Measurements from ENCODE around the gene NUMBL. TPM values are rescaled to one million over a fixed set of nuclear protein-coding genes. Genes with fewer than 3 reads are reported as not detected.

NUMBL gene
- total and polyA plus RNA-seq, 4 donors, result 13.2 to 41.2 (median 17.1) TPM

DNA sequence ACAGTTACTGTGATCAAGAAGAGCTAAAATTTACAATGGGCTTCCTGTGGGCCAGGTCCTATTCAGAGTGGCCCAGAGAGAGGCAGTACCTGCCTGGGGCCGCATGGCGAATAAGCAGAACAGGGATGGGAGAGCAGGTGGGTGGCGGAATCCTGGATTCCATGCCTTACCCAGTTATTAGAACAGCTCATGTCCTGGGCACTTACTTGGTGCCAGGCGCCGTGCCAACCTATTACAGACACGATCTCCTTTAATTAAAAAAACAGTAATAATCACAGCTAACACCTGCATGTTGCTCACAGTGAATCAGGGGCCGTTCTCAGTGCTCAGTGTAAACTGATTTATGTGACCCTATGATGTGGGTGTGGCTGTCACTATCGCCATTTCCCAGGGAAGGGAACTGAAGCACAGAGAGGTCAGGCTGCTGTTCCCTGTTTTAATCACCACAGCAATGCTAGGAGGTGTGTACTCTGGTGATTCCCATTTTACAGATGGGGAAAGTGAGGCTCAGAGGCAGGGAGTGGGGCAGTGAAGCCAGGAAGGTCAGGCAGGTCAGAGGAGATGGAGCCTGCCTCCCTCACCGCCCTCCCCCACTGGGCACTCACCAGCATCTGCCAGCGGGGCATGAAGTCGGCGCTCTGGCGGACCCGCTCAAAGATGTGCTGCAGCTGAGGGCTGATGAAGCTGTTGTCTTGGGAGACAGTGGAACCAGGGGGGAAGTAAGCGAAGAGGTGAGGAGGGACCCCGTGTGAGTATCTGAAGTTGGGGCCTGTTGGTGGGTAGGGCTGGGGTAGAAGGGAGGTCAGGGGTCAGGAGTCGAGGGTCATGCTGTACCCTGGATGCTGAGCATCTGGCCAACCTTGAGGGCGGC lies 14.3 kb upstream of the NUMBL start:
- 95 to 96% methylated on average over 18 of the region's 18 CpGs for WGBS, 2 donors
- Histone ChIP-seq H3K4me1 (ENCODE audit: control insufficient read depth in 5 of 5, insufficient read depth in 5 of 5, low read length in 5 of 5) (peaks cover 0 to 2% (median 0%) of the 10 kb centered on the region in 5 donors), H3K27ac (ENCODE audit: low read depth in 1 of 2, low read length in 1 of 2) (no peak overlapping the region), H3K9me3 (ENCODE audit: control insufficient read depth in 4 of 4, insufficient read depth in 3 of 4, low read length in 3 of 4) (no peaks in the 10 kb centered on the region), H3K4me3 (no peak overlapping the region), H3K9ac (ENCODE audit: insufficient read depth in 1 of 2, low read length in 2 of 2) (no peak overlapping the region), H3K36me3 (ENCODE audit: control insufficient read depth in 4 of 4, insufficient read depth in 4 of 4, low read length in 4 of 4) (peaks cover 14 to 50% (median 28%) of the 10 kb centered on the region in 4 donors), H3K27me3 (ENCODE audit: control insufficient read depth in 3 of 3, insufficient read depth in 3 of 3, low read length in 2 of 3) (no peaks in the 10 kb centered on the region)
- DNase-seq, result no peak
- TF ChIP-seq, protein P1, sequence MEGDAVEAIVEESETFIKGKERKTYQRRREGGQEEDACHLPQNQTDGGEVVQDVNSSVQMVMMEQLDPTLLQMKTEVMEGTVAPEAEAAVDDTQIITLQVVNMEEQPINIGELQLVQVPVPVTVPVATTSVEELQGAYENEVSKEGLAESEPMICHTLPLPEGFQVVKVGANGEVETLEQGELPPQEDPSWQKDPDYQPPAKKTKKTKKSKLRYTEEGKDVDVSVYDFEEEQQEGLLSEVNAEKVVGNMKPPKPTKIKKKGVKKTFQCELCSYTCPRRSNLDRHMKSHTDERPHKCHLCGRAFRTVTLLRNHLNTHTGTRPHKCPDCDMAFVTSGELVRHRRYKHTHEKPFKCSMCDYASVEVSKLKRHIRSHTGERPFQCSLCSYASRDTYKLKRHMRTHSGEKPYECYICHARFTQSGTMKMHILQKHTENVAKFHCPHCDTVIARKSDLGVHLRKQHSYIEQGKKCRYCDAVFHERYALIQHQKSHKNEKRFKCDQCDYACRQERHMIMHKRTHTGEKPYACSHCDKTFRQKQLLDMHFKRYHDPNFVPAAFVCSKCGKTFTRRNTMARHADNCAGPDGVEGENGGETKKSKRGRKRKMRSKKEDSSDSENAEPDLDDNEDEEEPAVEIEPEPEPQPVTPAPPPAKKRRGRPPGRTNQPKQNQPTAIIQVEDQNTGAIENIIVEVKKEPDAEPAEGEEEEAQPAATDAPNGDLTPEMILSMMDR (IDR thresholded peaks at IDR 0.05; ENCODE audit: control extremely low read depth, extremely low read depth), result no peak
- no peak for ATAC-seq (ENCODE audit: insufficient read depth, low FRiP score)

DNA sequence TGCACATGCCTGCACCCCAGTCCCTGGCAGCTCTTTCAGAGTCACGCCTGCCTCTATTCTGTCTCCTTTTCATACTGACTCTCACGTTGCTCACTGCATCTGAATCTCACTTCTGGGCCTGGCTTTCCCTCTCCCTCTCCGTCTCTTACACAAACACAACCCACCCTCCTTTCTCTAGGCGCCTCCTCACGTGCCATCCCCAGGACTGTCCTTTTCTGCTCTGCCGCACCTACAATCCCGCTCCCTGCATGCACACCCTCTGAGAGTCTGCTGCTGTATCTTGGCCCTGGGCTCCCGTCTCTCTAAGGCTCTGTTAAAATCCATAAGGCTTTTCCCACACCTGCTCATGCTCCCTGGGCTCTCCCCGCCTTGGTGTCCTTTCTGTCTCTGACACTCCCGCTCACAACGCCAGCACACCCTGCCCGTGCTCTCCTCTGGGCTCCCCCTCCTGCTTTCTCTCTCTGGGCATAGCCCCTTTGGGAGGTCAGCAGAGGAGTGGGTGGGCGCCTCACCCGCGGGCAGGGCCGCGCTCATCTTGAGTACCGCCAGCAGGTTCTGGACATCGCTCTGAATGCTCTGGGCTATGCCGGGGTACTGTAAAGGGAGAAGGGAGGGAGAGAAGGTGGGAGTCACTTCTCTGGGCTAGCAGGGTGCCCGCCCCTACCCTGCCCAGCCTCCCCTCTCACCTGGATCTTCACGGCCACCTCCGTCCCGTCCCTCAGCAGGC lies 12.7 kb upstream of the NUMBL start:
- Histone ChIP-seq H3K27ac (ENCODE audit: low read depth in 1 of 2, low read length in 1 of 2) (no peak overlapping the region), H3K4me3 (no peak overlapping the region), H3K9me3 (ENCODE audit: control insufficient read depth in 4 of 4, insufficient read depth in 3 of 4, low read length in 3 of 4) (no peaks in the 10 kb centered on the region), H3K9ac (ENCODE audit: insufficient read depth in 1 of 2, low read length in 2 of 2) (no peak overlapping the region), H3K27me3 (ENCODE audit: control insufficient read depth in 3 of 3, insufficient read depth in 3 of 3, low read length in 2 of 3) (no peaks in the 10 kb centered on the region), H3K36me3 (ENCODE audit: control insufficient read depth in 4 of 4, insufficient read depth in 4 of 4, low read length in 4 of 4) (peaks cover 5 to 55% (median 22%) of the 10 kb centered on the region in 4 donors), H3K4me1 (ENCODE audit: control insufficient read depth in 5 of 5, insufficient read depth in 5 of 5, low read length in 5 of 5) (peaks cover 0 to 2% (median 0%) of the 10 kb centered on the region in 5 donors)
- TF ChIP-seq, protein P1 (IDR thresholded peaks at IDR 0.05; ENCODE audit: control extremely low read depth, extremely low read depth), result no peak
- DNase-seq, result no peak
- ATAC-seq (ENCODE audit: insufficient read depth, low FRiP score), result no peak
- 94 to 95% methylated on average over 23 to 24 of the region's 24 CpGs for WGBS, 2 donors

DNA sequence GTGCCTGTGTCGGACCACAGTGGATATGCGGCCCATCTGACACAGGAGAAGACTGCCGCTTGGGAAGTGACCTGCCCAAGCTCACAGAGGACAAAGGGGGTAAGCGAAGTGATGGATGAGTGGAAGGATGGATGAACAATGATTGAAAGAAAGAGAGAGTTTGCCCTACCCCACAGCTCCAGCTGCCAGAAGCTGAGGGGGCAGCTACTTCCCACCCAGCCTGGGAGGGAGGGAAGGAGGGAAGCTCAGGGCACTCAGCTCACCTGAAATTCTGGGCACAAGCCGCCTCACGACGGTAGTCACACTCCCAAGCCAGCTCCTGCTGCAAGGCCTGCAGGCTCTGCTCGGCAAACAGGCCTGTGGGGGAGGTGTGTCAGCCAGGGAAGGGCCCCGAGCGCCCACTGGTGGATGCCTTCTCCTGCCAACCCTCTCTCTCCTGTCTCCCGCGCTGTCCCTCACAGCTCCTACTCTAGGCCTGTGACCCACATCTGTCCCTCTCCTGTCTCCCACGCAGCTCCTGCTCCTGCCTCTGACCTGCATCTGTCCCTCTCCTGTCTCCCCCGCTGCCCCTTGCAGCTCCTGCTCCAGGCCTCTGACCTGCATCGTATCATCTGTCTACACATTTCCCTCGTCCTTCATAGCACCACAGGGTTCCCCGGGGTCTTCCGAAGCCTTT lies 12.0 kb upstream of the NUMBL start:
- TF ChIP-seq, protein P1 (IDR thresholded peaks at IDR 0.05; ENCODE audit: control extremely low read depth, extremely low read depth), result no peak
- no peaks in the 10 kb centered on the region for H3K27me3 ChIP-seq (ENCODE audit: control insufficient read depth in 3 of 3, insufficient read depth in 3 of 3, low read length in 2 of 3)
- H3K9ac ChIP-seq (ENCODE audit: insufficient read depth in 1 of 2, low read length in 2 of 2), result no peak overlapping the region
- no peak for ATAC-seq (ENCODE audit: insufficient read depth, low FRiP score)
- peaks cover 0 to 2% (median 0%) of the 10 kb centered on the region in 5 donors for H3K4me1 ChIP-seq (ENCODE audit: control insufficient read depth in 5 of 5, insufficient read depth in 5 of 5, low read length in 5 of 5)
- 80 to 89% methylated on average over 18 of the region's 18 CpGs for WGBS, 2 donors
- H3K9me3 ChIP-seq (ENCODE audit: control insufficient read depth in 4 of 4, insufficient read depth in 3 of 4, low read length in 3 of 4), result no peaks in the 10 kb centered on the region
- peaks cover 5 to 53% (median 22%) of the 10 kb centered on the region in 4 donors for H3K36me3 ChIP-seq (ENCODE audit: control insufficient read depth in 4 of 4, insufficient read depth in 4 of 4, low read length in 4 of 4)
- peak in 2 of 3 donors; percentile 35 to 57 for DNase-seq
- H3K27ac ChIP-seq (ENCODE audit: low read depth in 1 of 2, low read length in 1 of 2), result no peak overlapping the region
- H3K4me3 ChIP-seq, result no peak overlapping the region
